ENCODE data around the gene CDC42EP4. TPM values are rescaled to one million over a fixed set of nuclear protein-coding genes. Genes with fewer than 3 reads are reported as not detected.
"Not testable (repeated sequence)": the region's sequence is repeated elsewhere in the genome, so short reads cannot be mapped to it uniquely, and the experiment has no call there.

Gene CDC42EP4
- total and polyA plus RNA-seq, 2 donors = 24.0 to 56.2 TPM

- Histone ChIP-seq H3K27ac (ENCODE audit: low read depth) (peak overlapping the region; percentile 31), H3K36me3 (ENCODE audit: insufficient read depth) (no peaks in the 10 kb centered on the region), H3K4me3 (ENCODE audit: low read depth, low read length) (no peak overlapping the region), H3K4me1 (ENCODE audit: insufficient read depth) (no peaks in the 10 kb centered on the region)
- WGBS = 86% methylated on average over 22 of the region's 22 CpGs
- DNase-seq (ENCODE audit: extremely low spot score) = no peak
Observed at GRCh38 chr17:73338566-73339197, 26.9 kb upstream of the CDC42EP4 start.

DNA sequence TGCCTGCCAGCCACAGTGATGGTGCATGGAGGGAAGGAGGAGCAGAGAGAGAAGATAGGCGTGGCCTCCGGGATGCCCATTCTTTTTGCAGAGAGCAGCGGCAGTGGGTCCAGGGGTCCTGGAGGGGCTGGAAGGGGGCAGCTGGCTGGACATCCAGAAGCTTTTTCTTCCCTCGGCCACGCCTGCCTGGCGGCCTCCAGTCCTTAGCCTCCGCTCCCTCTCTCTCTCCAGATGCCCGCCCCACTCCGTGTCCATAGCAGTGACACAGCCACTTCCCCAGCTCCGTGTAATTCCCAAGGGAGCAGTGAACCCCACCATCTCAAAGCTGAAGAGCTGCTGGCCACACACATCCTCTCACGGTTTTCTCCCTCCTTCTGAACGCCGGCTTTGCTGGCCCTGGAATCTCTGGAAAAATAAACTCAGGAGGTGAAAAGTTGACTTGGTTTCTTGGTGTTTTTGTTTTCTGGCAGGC lies 26.3 kb upstream of the CDC42EP4 start:
- WGBS = 43% methylated on average over 13 of the region's 13 CpGs
- Histone ChIP-seq H3K4me3 (ENCODE audit: low read depth, low read length) (no peak overlapping the region), H3K4me1 (ENCODE audit: insufficient read depth) (no peaks in the 10 kb centered on the region), H3K36me3 (ENCODE audit: insufficient read depth) (no peaks in the 10 kb centered on the region), H3K27ac (ENCODE audit: low read depth) (peak overlapping the region; percentile 31)
- no peak for DNase-seq (ENCODE audit: extremely low spot score)

DNA sequence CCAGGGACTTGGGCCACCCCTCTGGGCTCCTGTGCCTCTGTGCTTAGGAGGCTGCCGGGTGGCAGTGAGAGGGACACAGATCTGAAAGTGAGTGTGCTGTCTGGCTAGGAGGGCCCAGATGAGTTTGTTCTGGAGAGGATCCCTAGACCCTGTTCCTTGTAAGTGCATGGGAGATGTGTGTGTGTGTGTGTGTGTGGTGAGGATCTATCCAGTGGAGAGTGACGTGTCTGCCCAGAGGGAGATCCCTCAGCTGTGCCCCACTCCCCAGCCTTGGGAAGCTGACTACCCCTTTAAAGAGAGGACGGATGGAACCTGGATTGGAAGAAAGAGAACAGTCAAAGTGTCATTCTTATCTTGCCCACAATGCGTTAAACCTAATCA lies 25.5 kb upstream of the CDC42EP4 start:
- no peak for DNase-seq (ENCODE audit: extremely low spot score)
- WGBS = 82% methylated on average over 4 of the region's 4 CpGs
- Histone ChIP-seq H3K36me3 (ENCODE audit: insufficient read depth) (no peaks in the 10 kb centered on the region), H3K4me1 (ENCODE audit: insufficient read depth) (no peaks in the 10 kb centered on the region), H3K27ac (ENCODE audit: low read depth) (no peak overlapping the region), H3K4me3 (ENCODE audit: low read depth, low read length) (no peak overlapping the region)

- Histone ChIP-seq H3K4me1 (ENCODE audit: insufficient read depth) (no peaks in the 10 kb centered on the region), H3K4me3 (ENCODE audit: low read depth, low read length) (no peak overlapping the region), H3K36me3 (ENCODE audit: insufficient read depth) (no peaks in the 10 kb centered on the region), H3K27ac (ENCODE audit: low read depth) (no peak overlapping the region)
- WGBS = 85% methylated on average over 13 of the region's 13 CpGs
- DNase-seq (ENCODE audit: extremely low spot score) = no peak
Observed at GRCh38 chr17:73336408-73337329, 24.9 kb upstream of the CDC42EP4 start.

GRCh38 chr17:73335591-73336407 lies 24.0 kb upstream of the CDC42EP4 start:
- 86% methylated on average over 12 of the region's 12 CpGs for whole genome bisulfite sequencing
- DNase-seq (ENCODE audit: extremely low spot score) = no peak
- Histone ChIP-seq H3K27ac (ENCODE audit: low read depth) (no peak overlapping the region), H3K4me1 (ENCODE audit: insufficient read depth) (no peaks in the 10 kb centered on the region), H3K36me3 (ENCODE audit: insufficient read depth) (no peaks in the 10 kb centered on the region), H3K4me3 (ENCODE audit: low read depth, low read length) (no peak overlapping the region)

DNA sequence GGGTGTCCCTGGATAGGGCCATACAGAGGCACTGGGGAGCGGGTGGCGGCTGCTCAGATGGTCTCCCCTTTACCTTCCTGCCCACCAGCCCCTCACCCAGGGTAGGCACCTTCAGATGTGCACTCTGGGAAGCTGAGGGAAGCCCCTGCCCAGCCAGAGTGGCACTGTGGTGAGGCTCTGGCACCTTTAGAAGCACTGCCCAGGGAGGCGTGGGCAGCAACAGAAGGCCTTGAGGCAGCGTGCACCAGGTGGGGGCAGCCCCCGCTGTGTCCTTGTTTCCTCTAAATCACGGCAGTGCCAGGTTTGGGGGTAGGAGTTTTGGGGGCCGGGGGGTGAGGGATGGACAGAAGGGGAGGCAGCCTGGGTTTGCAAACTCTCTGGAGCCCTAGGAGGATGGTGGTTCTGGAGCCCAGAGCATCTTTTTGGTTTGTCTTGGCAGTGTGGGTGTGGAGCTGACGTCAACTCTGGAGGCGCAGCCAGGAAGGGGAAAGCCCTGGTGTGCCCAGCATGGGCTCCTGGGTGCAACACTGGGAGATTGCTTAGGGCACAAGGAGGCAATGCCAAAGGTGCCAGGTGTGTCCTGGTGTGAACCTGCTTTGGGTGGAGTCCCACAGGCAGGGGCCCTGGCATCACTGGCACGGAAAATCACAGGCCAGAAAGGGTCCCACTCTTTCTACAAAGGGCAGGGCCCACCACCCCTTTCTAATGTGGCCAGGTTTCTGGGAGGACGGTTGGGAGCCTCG lies 23.1 kb upstream of the CDC42EP4 start:
- 80% methylated on average over 12 of the region's 12 CpGs for WGBS

GRCh38 chr17:73333445-73333844 lies 21.6 kb upstream of the CDC42EP4 start:
- H3K4me1 ChIP-seq (ENCODE audit: insufficient read depth); H3K27ac ChIP-seq (ENCODE audit: low read depth); H3K36me3 ChIP-seq (ENCODE audit: insufficient read depth); H3K4me3 ChIP-seq (ENCODE audit: low read depth, low read length); DNase-seq (ENCODE audit: extremely low spot score): not testable (repeated sequence)
- WGBS = 81% methylated on average over 9 of the region's 9 CpGs

More for the DNA sequence above, 23.1 kb upstream of the CDC42EP4 start:
- Histone ChIP-seq H3K27ac (ENCODE audit: low read depth) (no peak overlapping the region), H3K36me3 (ENCODE audit: insufficient read depth) (no peaks in the 10 kb centered on the region), H3K4me3 (ENCODE audit: low read depth, low read length) (no peak overlapping the region), H3K4me1 (ENCODE audit: insufficient read depth) (no peaks in the 10 kb centered on the region)
- no peak for DNase-seq (ENCODE audit: extremely low spot score)

- WGBS = 80% methylated on average over 3 of the region's 3 CpGs
- Histone ChIP-seq H3K36me3 (ENCODE audit: insufficient read depth) (no peaks in the 10 kb centered on the region), H3K4me1 (ENCODE audit: insufficient read depth) (no peaks in the 10 kb centered on the region), H3K4me3 (ENCODE audit: low read depth, low read length) (no peak overlapping the region), H3K27ac (ENCODE audit: low read depth) (no peak overlapping the region)
- DNase-seq (ENCODE audit: extremely low spot score) = no peak
Observed at GRCh38 chr17:73331060-73331459, 19.3 kb upstream of the CDC42EP4 start.

DNA sequence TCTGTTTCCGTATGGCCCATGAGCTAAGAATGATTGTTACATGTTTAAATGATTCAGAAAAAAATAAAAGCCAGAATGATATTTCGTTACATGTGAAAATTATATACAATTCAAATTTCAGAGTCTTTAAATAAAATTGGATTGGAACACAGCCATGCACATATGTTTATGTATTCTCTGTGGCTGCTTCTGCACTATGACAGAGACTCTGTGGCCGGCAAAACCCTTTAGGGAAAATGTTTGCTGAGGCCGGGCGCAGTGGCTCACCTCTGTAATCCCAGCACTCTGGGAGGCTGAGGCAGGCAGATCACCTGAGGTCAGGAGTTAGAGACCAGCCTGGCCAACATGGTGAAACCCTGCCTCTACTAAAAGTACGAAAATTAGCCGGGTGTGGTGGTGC lies 15.9 kb upstream of the CDC42EP4 start:
- Histone ChIP-seq H3K4me1 (ENCODE audit: insufficient read depth) (no peaks in the 10 kb centered on the region), H3K27ac (ENCODE audit: low read depth) (no peak overlapping the region), H3K4me3 (ENCODE audit: low read depth, low read length) (no peak overlapping the region), H3K36me3 (ENCODE audit: insufficient read depth) (no peaks in the 10 kb centered on the region)
- no peak for DNase-seq (ENCODE audit: extremely low spot score)
- WGBS = 90% methylated on average over 7 of the region's 7 CpGs

DNA sequence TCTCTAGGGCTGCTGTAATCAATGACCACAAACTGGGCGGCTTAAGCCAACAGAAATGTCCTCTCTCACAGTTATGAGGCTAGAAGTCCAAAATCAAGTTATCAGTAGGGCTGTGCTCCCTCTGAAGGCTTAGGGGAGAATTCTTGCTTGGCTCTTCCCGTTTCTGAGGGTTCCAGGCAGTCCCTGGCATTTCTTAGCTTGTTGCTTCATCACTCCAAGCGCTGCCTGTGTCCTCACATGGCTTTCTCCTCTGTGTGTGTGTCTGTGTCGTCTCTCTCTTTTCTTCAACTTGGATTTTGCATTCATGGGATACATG lies 13.7 kb upstream of the CDC42EP4 start:
- Histone ChIP-seq H3K4me1 (ENCODE audit: insufficient read depth) (no peaks in the 10 kb centered on the region), H3K36me3 (ENCODE audit: insufficient read depth) (no peaks in the 10 kb centered on the region), H3K27ac (ENCODE audit: low read depth) (no peak overlapping the region), H3K4me3 (ENCODE audit: low read depth, low read length) (no peak overlapping the region)
- no peak for DNase-seq (ENCODE audit: extremely low spot score)
- WGBS = 27% methylated on average over 4 of the region's 4 CpGs

DNA sequence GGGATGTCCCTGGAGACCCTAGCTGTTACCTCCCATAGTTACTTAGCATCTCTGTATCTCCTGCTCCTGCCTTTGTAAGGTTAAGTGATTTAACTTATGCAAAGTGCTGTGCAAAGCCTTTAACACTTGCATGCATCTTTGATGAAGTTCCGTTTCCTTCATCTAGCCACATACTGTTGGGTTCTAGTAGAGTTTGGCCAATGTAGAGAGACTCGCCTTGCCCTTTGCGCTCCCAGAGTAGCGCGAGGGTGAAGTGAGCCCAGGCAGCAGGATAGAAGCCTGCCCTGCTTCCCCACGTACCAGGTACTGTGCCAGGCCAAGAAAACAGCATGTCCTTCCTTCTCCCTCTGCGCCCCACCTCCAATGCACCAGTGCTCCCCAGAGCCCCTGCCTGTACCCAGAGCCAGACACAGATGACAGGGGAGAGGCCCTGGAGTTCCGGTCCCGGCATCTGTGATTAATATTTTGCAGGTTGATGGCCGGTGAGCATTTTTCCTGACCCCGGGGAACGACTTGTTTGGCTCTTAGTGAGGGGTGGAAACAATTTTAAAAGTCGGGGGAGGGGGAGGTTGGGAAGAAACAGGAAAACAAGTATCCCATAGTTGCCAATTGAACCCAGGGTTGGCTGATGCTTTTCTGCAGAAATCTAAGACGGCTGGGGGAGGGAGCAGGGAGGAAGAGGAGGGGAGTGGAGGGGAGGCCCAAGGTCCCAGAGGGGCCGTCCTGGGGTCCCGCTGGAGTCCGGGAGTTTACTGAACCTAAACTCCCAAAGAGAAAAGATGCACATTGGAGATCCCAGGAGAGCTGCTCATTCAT lies 13.1 kb upstream of the CDC42EP4 start:
- Histone ChIP-seq H3K27ac (ENCODE audit: low read depth) (no peak overlapping the region), H3K4me3 (ENCODE audit: low read depth, low read length) (no peak overlapping the region), H3K4me1 (ENCODE audit: insufficient read depth) (no peaks in the 10 kb centered on the region), H3K36me3 (ENCODE audit: insufficient read depth) (no peaks in the 10 kb centered on the region)
- DNase-seq (ENCODE audit: extremely low spot score) = no peak
- WGBS = 64% methylated on average over 17 of the region's 17 CpGs

DNA sequence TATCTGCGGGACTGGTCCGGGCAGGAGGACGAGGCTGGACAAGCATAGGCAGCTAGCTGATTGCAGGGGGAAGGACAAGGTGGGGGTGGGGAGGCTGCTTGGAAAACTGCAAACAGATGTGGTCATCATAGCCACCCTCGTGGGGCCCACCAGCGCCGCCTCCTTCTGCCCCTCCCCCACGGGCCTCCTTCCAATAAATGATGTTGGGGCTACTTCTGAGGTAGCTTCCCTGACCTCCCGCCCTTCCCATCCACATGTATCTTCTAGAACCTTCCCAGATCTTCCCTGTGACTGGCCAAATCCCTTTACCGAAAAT lies 12.3 kb upstream of the CDC42EP4 start:
- Histone ChIP-seq H3K4me3 (ENCODE audit: low read depth, low read length) (no peak overlapping the region), H3K27ac (ENCODE audit: low read depth) (no peak overlapping the region), H3K4me1 (ENCODE audit: insufficient read depth) (no peaks in the 10 kb centered on the region), H3K36me3 (ENCODE audit: insufficient read depth) (no peaks in the 10 kb centered on the region)
- DNase-seq (ENCODE audit: extremely low spot score) = no peak
- WGBS = 38% methylated on average over 9 of the region's 9 CpGs

Measured in urinary bladder (tissue), 4 donors.